Activated CD4-positive, alpha-beta memory T cell treated with anti-CD3 and anti-CD28 coated beads, Interleukin-2, amount 10 ng/mL, durations not matched to agents 7 days and 5 days (primary cell): Measurements from ENCODE around the gene YEATS2. TPM values are rescaled to one million over a fixed set of nuclear protein-coding genes. Genes with fewer than 3 reads are reported as not detected.

Experiments
- CTCF ChIA-PET: fragments of 350-600 bp; sonication (Branson Sonifier 250); formaldehyde crosslinking; loops from one replicate; lab custom pipeline; 2021; ENCODE audit warnings: antibody characterized with exemption, inconsistent platforms; lab: Charles Lee
- POLR2A ChIA-PET: fragments of 350-600 bp; sonication (Branson Sonifier 250); formaldehyde crosslinking; loops from one replicate; lab custom pipeline; 2021; ENCODE audit warnings: antibody characterized with exemption; lab: Charles Lee
- DNase-seq: peaks from one replicate; pipeline ENCODE4 v3.0.0-alpha.2; 2020
- H3K27ac Mint-ChIP-seq: one replicate; pipeline ENCODE4 v1.8.0; 2021; ENCODE audit warnings: mild to moderate bottlenecking, mixed read lengths
- H3K27me3 Mint-ChIP-seq: one replicate; pipeline ENCODE4 v1.8.0; 2021; ENCODE audit warnings: mixed read lengths
- H3K36me3 Mint-ChIP-seq: one replicate; pipeline ENCODE4 v1.8.0; 2021; ENCODE audit warnings: low read depth, mixed read lengths
- H3K4me1 Mint-ChIP-seq: one replicate; pipeline ENCODE4 v1.8.0; 2021; ENCODE audit warnings: mixed read lengths
- H3K4me3 Mint-ChIP-seq: one replicate; pipeline ENCODE4 v1.8.0; 2021; ENCODE audit warnings: mild to moderate bottlenecking, mixed read lengths
- H3K9me3 Mint-ChIP-seq: one replicate; pipeline ENCODE4 v1.8.0; 2021; ENCODE audit warnings: mixed read lengths
- total RNA-seq, 2 experiments: library from RNA; stranded (reverse); gene quantifications; one replicate each; pipeline ENCODE4 v1.2.3, GENCODE V29; 2021

Gene YEATS2
- total RNA-seq, 2 experiments from 2014 or later: 51.7 to 56.5 TPM

DNA sequence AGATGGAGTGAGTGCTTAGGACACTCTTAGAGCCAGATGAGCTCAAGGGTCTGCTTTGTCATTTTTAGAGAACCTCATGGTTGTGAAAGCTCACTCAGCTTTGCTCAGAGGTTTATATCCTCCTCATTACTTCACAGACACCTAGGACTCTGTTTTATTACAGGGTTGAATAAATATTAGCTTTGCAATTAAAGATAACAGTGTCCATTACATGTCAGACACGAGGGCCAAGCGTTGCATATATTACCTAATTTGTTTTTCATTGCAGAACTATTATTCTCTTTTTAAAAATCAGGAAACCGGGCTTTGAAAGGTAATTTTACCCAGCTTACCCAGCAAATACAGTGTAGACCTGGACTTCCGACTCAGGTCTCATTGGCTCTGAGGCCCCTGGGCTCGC lies 111.7 kb downstream of the YEATS2 start:
- no peak overlapping the region for H3K27ac Mint-ChIP-seq
- no peaks in the 10 kb centered on the region for H3K9me3 Mint-ChIP-seq
- no peak overlapping the region for H3K4me3 Mint-ChIP-seq
- POLR2A ChIA-PET: no interaction called here
- no peaks in the 10 kb centered on the region for H3K27me3 Mint-ChIP-seq
- peaks cover 66% of the 10 kb centered on the region for H3K36me3 Mint-ChIP-seq
- DNase-seq: no peak
- H3K4me1 Mint-ChIP-seq: peaks cover 1% of the 10 kb centered on the region
- CTCF ChIA-PET: no interaction called here

DNA sequence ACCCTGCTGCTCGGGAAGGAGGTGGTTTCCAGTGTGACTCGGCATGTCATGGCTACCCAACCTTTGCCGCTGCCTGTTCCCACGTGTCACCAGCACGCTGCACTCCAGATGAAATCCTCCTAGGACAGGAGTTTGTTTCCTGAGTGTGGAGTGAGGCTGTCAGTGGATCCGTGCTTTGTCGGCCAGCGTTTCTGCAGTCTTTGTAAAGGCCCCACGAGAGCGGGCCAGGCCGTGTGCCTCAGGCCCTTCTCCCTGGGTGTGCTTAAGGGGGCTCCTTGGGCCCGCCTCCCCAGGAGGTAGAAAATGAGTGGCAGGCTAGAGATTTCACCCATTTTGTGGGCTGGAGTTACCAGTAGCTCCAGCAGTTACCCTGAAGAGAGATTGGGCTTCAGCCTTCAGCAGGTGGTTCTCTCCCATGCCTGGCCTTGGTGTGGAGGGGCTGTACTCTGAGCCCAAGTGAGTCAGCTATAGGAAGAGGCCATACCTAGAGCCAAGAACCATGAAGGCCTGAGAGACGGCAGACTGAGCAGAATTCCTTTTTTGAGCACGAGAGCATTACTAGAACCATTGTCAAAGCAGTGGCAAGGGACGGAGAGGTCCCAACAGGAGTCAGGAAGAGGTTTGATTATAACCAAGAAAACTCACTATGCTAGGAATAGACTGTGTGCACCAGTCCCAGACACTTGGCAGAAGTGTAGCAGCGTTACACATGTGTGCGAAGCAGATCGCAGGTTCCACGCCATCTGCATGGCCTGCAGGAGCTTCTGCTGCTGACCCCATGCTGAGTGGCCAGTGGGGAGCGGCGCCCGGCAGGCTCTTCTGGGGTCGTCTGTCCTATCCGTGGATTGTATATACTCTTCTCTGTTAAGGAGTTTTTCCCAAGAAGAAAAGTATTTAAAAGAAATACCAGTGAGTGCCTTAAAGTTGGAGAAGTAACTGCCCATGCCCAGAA lies 113.3 kb downstream of the YEATS2 start:
- H3K27me3 Mint-ChIP-seq: no peaks in the 10 kb centered on the region
- H3K9me3 Mint-ChIP-seq: no peaks in the 10 kb centered on the region
- H3K4me3 Mint-ChIP-seq: no peak overlapping the region
- peaks cover 59% of the 10 kb centered on the region for H3K36me3 Mint-ChIP-seq
- ChIA-PET CTCF (no interaction called here), POLR2A (no interaction called here)
- no peak overlapping the region for H3K27ac Mint-ChIP-seq
- no peak for DNase-seq
- H3K4me1 Mint-ChIP-seq: peaks cover 14% of the 10 kb centered on the region

DNA sequence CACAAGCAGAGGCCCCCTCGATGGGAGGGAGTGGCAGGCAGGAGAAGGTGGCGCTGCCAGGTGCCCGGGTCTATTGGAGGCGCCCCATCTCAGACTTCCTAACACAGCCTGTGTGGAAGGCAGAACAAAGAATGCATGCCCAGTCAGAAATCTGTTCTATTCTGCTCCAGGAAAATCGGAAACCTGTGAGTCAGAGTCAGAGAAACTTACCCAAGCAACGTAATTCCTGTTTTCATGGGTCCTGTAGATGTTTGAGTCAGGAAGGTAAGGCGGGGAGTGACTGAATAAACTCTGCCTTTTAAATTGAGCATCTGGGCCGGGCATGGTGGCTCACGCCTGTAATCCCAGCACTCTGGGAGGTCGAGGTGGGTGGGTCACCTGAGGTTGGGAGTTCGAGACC lies 114.0 kb downstream of the YEATS2 start:
- H3K27ac Mint-ChIP-seq: no peak overlapping the region

DNA sequence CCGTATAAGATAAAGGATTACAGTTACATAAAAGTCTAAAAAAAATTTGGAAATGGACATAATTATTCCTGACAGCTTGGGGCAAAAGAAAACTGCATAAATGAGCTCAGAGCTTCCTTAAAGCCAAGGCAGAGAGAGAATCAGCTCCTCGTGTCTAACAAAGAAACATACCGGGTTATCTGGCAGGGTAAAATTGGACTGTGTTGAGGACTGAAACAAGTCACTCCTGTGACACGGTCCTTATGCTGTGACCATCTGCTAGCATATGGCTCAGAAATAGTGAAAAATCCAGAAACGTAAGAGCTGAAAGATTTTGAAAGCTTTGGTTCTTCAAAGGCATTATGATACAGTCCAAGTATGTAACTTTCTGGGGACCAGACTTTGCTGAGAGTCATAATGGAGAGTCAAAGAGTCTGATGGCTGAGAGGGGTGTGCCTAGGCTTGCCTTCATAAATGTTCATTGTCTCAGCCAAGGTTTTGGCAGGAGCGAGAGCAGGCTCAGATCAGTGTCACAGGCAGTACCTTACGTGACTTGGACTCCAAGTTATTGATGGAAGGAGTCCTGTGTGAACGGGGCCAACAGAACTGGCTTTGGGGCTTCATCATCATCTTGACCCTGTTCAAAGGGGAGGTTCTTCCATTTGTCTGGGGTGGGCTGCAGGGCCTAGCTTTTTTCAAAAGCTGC lies 115.3 kb downstream of the YEATS2 start:
- H3K4me3 Mint-ChIP-seq: no peak overlapping the region
- peaks cover 42% of the 10 kb centered on the region for H3K36me3 Mint-ChIP-seq
- CTCF ChIA-PET: interaction anchor here (1.2 kb wide), 1 partner anchor 71 kb away, joined by 3 read pairs; the partner anchor contains the start of gene PARL
- no peaks in the 10 kb centered on the region for H3K9me3 Mint-ChIP-seq
- no peak for DNase-seq
- H3K4me1 Mint-ChIP-seq: peaks cover 22% of the 10 kb centered on the region
- POLR2A ChIA-PET: no interaction called here
- peak overlapping the region; percentile 15 for H3K27ac Mint-ChIP-seq
- no peaks in the 10 kb centered on the region for H3K27me3 Mint-ChIP-seq

More for the DNA sequence above, 114.0 kb downstream of the YEATS2 start:
- H3K4me1 Mint-ChIP-seq: peaks cover 21% of the 10 kb centered on the region
- H3K27me3 Mint-ChIP-seq: no peaks in the 10 kb centered on the region
- no peak for DNase-seq
- CTCF ChIA-PET: no interaction called here
- no peak overlapping the region for H3K4me3 Mint-ChIP-seq
- no peaks in the 10 kb centered on the region for H3K9me3 Mint-ChIP-seq
- peaks cover 54% of the 10 kb centered on the region for H3K36me3 Mint-ChIP-seq
- POLR2A ChIA-PET: no interaction called here

DNA sequence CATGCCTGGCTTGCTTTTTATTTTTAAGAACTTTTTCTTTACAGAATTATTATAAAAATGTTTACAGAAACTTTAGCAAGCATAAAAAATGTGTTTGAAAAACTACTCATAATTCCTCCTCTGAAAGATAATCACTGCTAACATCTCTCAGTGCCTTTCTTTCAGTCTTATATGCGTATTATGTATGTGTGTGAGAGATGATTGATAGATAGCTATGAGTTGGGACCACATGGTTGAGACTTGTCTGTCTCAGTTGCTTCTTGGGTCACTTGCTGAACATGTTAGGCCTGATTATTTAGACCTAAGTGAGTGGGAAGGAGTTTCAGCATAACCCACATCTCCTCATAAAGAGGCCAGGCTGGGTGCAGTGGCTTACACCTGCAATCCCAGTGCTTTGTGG lies 116.6 kb downstream of the YEATS2 start:
- Mint-ChIP-seq H3K27me3 (no peaks in the 10 kb centered on the region), H3K27ac (no peak overlapping the region), H3K4me3 (no peak overlapping the region), H3K9me3 (no peaks in the 10 kb centered on the region), H3K4me1 (peaks cover 22% of the 10 kb centered on the region), H3K36me3 (peaks cover 31% of the 10 kb centered on the region)
- ChIA-PET POLR2A (interaction anchor here (1.7 kb wide), 1 partner anchor 8 kb away, joined by 8 read pairs; no protein-coding TSS in a partner anchor), CTCF (interaction anchor here (0.6 kb wide), 2 partner anchors 19 to 48 kb away, joined by 3 read pairs; no protein-coding TSS in a partner anchor)
- DNase-seq: no peak

DNA sequence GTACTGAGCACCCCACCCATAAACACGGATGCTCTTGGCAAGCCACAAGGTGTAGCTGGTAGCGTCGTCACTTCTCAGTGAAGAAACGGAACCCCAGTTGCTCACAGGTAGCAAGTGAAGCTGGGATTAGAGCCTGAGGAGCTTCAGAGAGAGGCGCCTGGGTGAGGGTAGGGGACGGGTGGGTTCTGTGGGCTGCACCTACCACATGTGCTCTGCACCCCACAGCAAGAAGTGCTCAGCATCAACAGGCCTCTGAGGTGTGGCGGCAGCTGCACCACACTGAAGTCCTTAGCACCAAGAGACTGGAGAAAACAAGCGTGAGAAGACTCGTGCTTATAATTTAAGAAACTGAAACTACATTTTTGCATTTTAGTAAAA lies 118.0 kb downstream of the YEATS2 start:
- Mint-ChIP-seq H3K4me1 (peaks cover 22% of the 10 kb centered on the region), H3K9me3 (no peaks in the 10 kb centered on the region), H3K4me3 (no peak overlapping the region), H3K27me3 (no peaks in the 10 kb centered on the region), H3K27ac (peak overlapping the region; percentile 75), H3K36me3 (peaks cover 20% of the 10 kb centered on the region)
- ChIA-PET CTCF (interaction anchor here (1.4 to 1.6 kb wide), 3 partner anchors 49 to 80 kb away, joined by 3 to 11 read pairs (median 4); partner anchors contain the start of gene PARL), POLR2A (interaction anchor here (1.0 to 2.2 kb wide), 5 partner anchors 8 to 69 kb away, joined by 3 to 8 read pairs (median 6); partner anchors contain the start of genes MAP6D1 and PARL)
- peak; percentile 18 for DNase-seq

DNA sequence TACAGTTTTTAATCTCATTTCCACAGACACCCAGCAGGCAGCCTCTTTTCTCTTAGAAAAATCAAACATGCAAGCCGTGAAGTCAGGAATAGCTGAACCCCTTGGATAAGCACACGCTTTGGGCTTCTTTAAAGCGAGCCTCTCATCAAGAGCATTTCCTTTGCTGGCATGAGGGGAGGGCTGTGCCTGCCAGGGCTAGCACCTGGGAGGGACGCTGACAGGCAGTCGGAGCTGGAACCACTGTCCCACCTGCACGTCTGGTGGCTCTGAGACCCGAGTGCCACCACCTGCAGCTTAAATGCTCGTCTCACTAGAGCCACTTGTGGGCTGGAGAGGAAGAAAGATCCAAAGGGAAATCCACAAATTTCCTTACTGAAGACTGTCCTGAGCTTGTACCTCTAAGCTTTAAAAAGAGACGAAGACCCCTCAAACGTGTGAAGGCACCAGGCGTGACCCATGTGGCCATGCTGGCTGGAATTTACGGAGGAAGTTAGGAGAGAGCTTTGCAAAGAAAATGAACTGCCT lies 118.4 kb downstream of the YEATS2 start:
- Mint-ChIP-seq H3K9me3 (no peaks in the 10 kb centered on the region), H3K4me1 (peaks cover 22% of the 10 kb centered on the region), H3K27ac (peak overlapping the region; percentile 75), H3K36me3 (peaks cover 18% of the 10 kb centered on the region), H3K4me3 (no peak overlapping the region), H3K27me3 (no peaks in the 10 kb centered on the region)
- ChIA-PET CTCF (interaction anchor here (1.4 to 1.6 kb wide), 3 partner anchors 49 to 80 kb away, joined by 3 to 11 read pairs (median 4); partner anchors contain the start of gene PARL), POLR2A (interaction anchor here (1.0 to 2.2 kb wide), 5 partner anchors 8 to 68 kb away, joined by 3 to 8 read pairs (median 6); partner anchors contain the start of genes MAP6D1 and PARL)
- DNase-seq: no peak

DNA sequence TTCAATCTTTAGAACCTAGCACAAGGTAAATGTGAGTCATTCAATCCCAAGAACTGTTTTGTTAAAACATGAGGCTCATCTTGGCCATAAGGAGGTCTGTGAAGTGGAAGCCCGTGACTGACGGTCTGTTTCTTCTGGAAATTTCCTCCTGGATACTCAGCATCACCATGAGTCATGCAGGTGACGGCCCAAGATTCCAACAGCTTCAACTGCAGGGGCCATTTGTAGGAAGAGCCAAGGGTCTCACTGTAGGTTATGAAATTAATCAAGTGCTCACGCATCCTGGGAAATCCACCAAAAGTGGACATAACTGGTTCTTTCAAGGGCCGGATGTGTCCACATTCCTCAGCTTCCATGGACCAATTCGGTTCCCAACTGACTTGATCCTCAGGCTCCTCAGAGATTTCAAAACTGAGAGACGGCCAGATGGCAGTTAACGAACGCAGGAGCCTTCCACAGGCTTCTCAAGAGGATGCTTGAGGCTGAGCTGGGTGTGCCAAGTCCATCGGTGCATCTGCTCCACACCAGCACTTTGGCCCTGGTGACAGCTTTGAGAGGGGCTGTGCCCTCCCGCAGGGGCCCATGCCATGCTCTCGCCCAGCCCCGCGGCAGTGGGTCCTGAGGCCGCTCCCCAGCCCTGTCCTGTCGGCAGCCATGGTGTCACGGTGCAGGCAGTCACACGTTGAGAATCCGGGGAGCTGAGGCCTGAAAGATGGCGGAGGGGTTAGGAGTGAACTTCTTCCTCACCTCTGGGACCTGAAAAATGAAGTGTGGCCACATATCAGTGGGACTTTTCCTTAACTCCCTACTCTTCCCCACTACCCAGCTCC lies 119.3 kb downstream of the YEATS2 start:
- H3K4me3 Mint-ChIP-seq: no peak overlapping the region
- ChIA-PET POLR2A (interaction anchor here (1.0 to 2.2 kb wide), 3 partner anchors 11 to 68 kb away, joined by 3 to 7 read pairs (median 3); partner anchors contain the start of gene PARL), CTCF (interaction anchor here (0.6 to 1.6 kb wide), 2 partner anchors 68 to 342 kb away, joined by 3 to 11 read pairs; partner anchors contain the start of gene PARL)
- no peak for DNase-seq
- H3K36me3 Mint-ChIP-seq: peaks cover 9% of the 10 kb centered on the region
- H3K9me3 Mint-ChIP-seq: no peaks in the 10 kb centered on the region
- no peaks in the 10 kb centered on the region for H3K27me3 Mint-ChIP-seq
- no peak overlapping the region for H3K27ac Mint-ChIP-seq
- peaks cover 22% of the 10 kb centered on the region for H3K4me1 Mint-ChIP-seq

DNA sequence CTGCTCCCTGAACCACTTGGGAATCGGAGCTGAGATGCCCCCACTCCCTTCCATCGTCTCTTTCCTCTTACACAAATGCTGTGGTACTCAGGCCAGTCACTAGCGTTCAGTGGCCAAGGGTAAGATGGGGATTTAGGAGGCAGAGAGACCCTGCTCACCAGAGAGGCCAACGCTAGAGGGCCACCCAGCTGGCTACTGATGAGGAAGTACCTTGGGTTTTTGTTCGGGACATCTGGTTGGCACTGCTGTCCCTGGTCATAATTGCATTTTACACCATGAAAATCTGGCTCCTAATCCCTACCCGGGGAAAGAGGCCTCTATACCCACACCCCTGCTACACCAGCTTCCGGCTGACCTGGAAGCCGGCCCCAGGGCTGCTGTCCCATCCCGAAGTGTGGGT lies 120.0 kb downstream of the YEATS2 start:
- peaks cover 22% of the 10 kb centered on the region for H3K4me1 Mint-ChIP-seq
- no peak for DNase-seq
- CTCF ChIA-PET: no interaction called here
- no peak overlapping the region for H3K4me3 Mint-ChIP-seq
- H3K36me3 Mint-ChIP-seq: peaks cover 2% of the 10 kb centered on the region
- no peak overlapping the region for H3K27ac Mint-ChIP-seq
- no peaks in the 10 kb centered on the region for H3K27me3 Mint-ChIP-seq
- no peaks in the 10 kb centered on the region for H3K9me3 Mint-ChIP-seq
- POLR2A ChIA-PET: interaction anchor here (1.2 kb wide), 1 partner anchor 12 kb away, joined by 3 read pairs; no protein-coding TSS in a partner anchor

DNA sequence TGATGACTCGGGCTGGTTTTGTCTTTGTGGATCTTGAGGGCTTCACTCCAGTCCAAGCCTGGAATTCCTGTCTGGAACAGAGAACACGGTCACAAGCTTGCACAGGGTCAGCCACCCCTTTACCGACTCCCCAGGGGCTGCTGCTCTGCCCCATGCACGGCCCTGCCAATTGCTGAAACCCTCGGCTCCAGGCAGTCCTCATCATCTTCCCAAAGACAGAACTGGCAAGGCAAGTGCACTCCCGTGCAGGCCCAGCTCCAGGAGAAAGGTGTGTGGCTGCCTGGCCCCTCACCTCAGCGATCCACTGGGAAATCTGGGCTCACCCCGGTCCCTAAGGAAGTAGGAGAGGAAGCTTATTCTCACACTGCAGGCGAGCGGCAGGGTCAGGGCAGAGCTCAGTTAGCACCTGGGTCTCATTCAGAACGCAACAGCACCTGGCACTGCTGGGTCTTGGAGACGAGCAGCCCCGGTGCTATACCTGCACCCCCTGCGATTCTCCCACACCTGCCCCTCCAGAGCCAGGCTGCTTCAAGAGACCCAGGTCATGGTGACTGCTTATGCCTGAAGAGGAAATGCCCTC lies 120.5 kb downstream of the YEATS2 start:
- Mint-ChIP-seq H3K27me3 (no peaks in the 10 kb centered on the region), H3K27ac (no peak overlapping the region), H3K36me3 (no peaks in the 10 kb centered on the region), H3K9me3 (no peaks in the 10 kb centered on the region), H3K4me3 (no peak overlapping the region), H3K4me1 (peaks cover 22% of the 10 kb centered on the region)
- CTCF ChIA-PET: no interaction called here
- DNase-seq: no peak
- POLR2A ChIA-PET: interaction anchor here (1.2 kb wide), 1 partner anchor 12 kb away, joined by 3 read pairs; no protein-coding TSS in a partner anchor

DNA sequence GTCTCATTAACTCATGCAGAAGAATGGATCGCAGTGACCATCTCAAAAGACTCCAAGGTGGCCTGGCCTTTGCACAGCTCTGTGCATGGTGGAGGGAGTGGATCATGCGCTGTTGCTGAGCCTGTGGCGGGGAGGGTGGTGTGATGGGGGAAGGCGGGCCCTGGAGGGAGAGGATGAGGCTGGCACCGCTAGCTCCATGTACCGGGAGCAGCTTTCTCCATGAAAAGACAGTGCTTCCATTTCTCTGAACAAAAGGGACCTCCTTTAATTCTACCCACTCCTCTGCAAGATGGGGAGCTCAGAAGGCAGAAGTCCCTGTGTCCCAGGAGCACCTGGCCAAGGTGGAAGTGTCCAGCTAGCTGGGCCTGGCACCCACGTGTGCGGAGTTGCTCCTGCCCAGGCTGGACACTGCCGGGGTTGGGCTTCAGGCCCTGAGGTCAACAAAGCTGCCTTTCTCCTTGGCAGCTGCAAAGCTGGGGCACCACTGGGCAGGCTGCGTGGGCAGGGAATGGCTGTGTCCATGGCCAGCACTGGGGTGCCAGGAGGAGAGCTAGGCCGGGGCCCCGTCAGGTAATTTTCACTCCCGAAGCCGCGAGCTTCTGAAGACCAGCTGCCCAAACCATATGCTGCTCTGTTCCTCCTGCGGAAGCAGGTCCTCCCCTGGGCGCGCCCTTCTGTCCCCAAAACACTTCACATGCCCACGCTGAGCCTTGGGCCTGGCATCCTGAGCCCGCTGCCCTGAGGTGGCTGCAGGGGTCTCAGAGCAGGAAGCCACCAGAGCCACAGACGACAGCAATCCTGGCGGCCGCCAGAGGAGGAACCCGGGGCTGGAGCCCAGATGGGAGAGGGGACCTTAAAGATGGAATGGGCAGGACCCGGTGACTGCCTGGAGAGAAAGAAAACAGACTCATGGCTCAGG lies 121.4 kb downstream of the YEATS2 start:
- CTCF ChIA-PET: no interaction called here
- Mint-ChIP-seq H3K9me3 (no peaks in the 10 kb centered on the region), H3K4me1 (peaks cover 24% of the 10 kb centered on the region), H3K27ac (no peak overlapping the region), H3K4me3 (no peak overlapping the region), H3K27me3 (peaks cover 4% of the 10 kb centered on the region), H3K36me3 (no peaks in the 10 kb centered on the region)
- POLR2A ChIA-PET: no interaction called here
- no peak for DNase-seq
